CD14-positive monocyte (primary cell): ENCODE measurements around the gene PSENEN. TPM values are rescaled to one million over a fixed set of nuclear protein-coding genes. Genes with fewer than 3 reads are reported as not detected.
A peak's percentile ranks its signal among the peaks of the same experiment; 100 is the strongest.

Experiments used
- DNase-seq, 3 donors: peaks; one replicate each; pipeline ENCODE4 v3.0.0-alpha.2; 2011 to 2022
- H2AFZ ChIP-seq: 2 replicates; pipeline ENCODE4 v1.6.0; 2012; ENCODE audit warnings: mild to moderate bottlenecking, low read depth, low read length, inconsistent platforms; ENCODE audit not compliant: insufficient read depth, poor library complexity, severe bottlenecking
- H3K27ac ChIP-seq, 2 donors: 1 replicate in 1 of 2; 2 replicates in 1 of 2; pipeline ENCODE4 v1.5.1; 2012 to 2013; ENCODE audit warnings: low read length in 2 of 2, control low read depth in 1 of 2, inconsistent platforms in 1 of 2, low read depth in 1 of 2, mild to moderate bottlenecking in 1 of 2
- H3K27me3 ChIP-seq, 2 donors: one replicate each; pipeline versions ENCODE4 v1.6.0 to v1.6.1; 2011 to 2013; ENCODE audit warnings: low read length in 2 of 2; ENCODE audit not compliant: control insufficient read depth in 2 of 2, insufficient read depth in 2 of 2
- H3K36me3 ChIP-seq, 2 donors: replicated peaks in 1 of 2; 1 replicate in 1 of 2; 2 replicates in 1 of 2; pipeline versions ENCODE4 v1.5.1 to v1.6.1; 2012 to 2013; ENCODE audit warnings: low read length in 2 of 2, control low read depth in 1 of 2, inconsistent platforms in 1 of 2, mild to moderate bottlenecking in 1 of 2; ENCODE audit not compliant: insufficient read depth in 2 of 2, control insufficient read depth in 1 of 2
- H3K4me1 ChIP-seq, 2 donors: 1 replicate in 1 of 2; 2 replicates in 1 of 2; pipeline versions ENCODE4 v1.5.1 to v1.6.1; 2012 to 2013; ENCODE audit warnings: low read length in 2 of 2, control low read depth in 1 of 2, inconsistent platforms in 1 of 2, mild to moderate bottlenecking in 1 of 2, moderate library complexity in 1 of 2; ENCODE audit not compliant: insufficient read depth in 2 of 2, control insufficient read depth in 1 of 2
- H3K4me2 ChIP-seq: replicated peaks from 2 replicates; pipeline ENCODE3; 2012; ENCODE audit warnings: low read length, moderate library complexity, mild to moderate bottlenecking; ENCODE audit not compliant: poor library complexity, severe bottlenecking; ENCODE audit errors: extremely low read depth
- H3K4me3 ChIP-seq, 3 experiments: fragments of 200-600 bp in 1 of 3; sonication (generic) in 1 of 3; replicated peaks in 1 of 3; 1 replicate in 2 of 3; 2 replicates in 1 of 3; pipeline ENCODE4 v1.5.1; 2011 to 2013; ENCODE audit warnings: low read length in 3 of 3, mild to moderate bottlenecking in 3 of 3, control low read depth in 2 of 3, low read depth in 2 of 3, inconsistent platforms in 1 of 3, moderate library complexity in 1 of 3
- H3K79me2 ChIP-seq: 2 replicates; pipeline ENCODE4 v1.6.0; 2012; ENCODE audit warnings: mild to moderate bottlenecking, control low read depth, inconsistent platforms, low read length, moderate library complexity; ENCODE audit not compliant: insufficient read depth
- H3K9ac ChIP-seq: 2 replicates; pipeline ENCODE4 v1.6.0; 2017; ENCODE audit warnings: low read length, mild to moderate bottlenecking; ENCODE audit not compliant: insufficient read depth, poor library complexity, severe bottlenecking
- H3K9me3 ChIP-seq, 2 donors: replicated peaks in 1 of 2; 1 replicate in 1 of 2; 2 replicates in 1 of 2; pipeline versions ENCODE4 v1.5.1 to v1.6.1; 2012 to 2013; ENCODE audit warnings: low read length in 2 of 2, control low read depth in 1 of 2; ENCODE audit not compliant: control insufficient read depth in 1 of 2, insufficient read depth in 1 of 2
- H4K20me1 ChIP-seq: 2 replicates; pipeline ENCODE4 v1.6.0; 2012; ENCODE audit warnings: mild to moderate bottlenecking, low read length, control low read depth, moderate library complexity; ENCODE audit not compliant: insufficient read depth
- H3K27ac Mint-ChIP-seq, 7 donors: one replicate each; pipeline ENCODE4 v1.8.0; 2020; ENCODE audit warnings: mild to moderate bottlenecking in 7 of 7, mixed read lengths in 7 of 7, moderate library complexity in 6 of 7, inconsistent platforms in 2 of 7
- H3K27me3 Mint-ChIP-seq, 3 donors: one replicate each; pipeline ENCODE4 v1.8.0; 2021 to 2022; ENCODE audit warnings: low read depth in 3 of 3, mild to moderate bottlenecking in 3 of 3, mixed read lengths in 3 of 3, moderate library complexity in 3 of 3, inconsistent platforms in 1 of 3
- H3K36me3 Mint-ChIP-seq, 2 donors: one replicate each; pipeline ENCODE4 v1.8.0; 2020; ENCODE audit warnings: mixed read lengths in 2 of 2, inconsistent platforms in 1 of 2, mild to moderate bottlenecking in 1 of 2
- H3K4me1 Mint-ChIP-seq: one replicate; pipeline ENCODE4 v1.8.0; 2020; ENCODE audit warnings: mild to moderate bottlenecking, mixed read lengths
- H3K4me3 Mint-ChIP-seq, 2 donors: one replicate each; pipeline ENCODE4 v1.8.0; 2020; ENCODE audit warnings: mild to moderate bottlenecking in 2 of 2, mixed read lengths in 2 of 2, moderate library complexity in 1 of 2
- H3K9me3 Mint-ChIP-seq, 7 donors: one replicate each; pipeline ENCODE4 v1.8.0; 2020 to 2022; ENCODE audit warnings: mixed read lengths in 7 of 7, mild to moderate bottlenecking in 6 of 7, moderate library complexity in 6 of 7, inconsistent platforms in 2 of 7
- WGBS: methylation state at CpG from one replicate; pipeline ENCODE4 v1.1.5; 2013; ENCODE audit warnings: missing lambda C conversion rate; ENCODE audit not compliant: insufficient coverage; 5-methylcytosine and 5-hydroxymethylcytosine counted together
- intact Hi-C, 2 donors: fragments of 100-400 bp; cut with micrococcal nuclease; formaldehyde crosslinking; loops; one replicate each; pipeline versions ENCODE4 v1.15.0 to v1.15.1; 2023
- polyA plus RNA-seq, 3 donors: library from polyadenylated mRNA; depleted of rRNA in 1 of 3; unstranded in 2 of 3; stranded (reverse) in 1 of 3; fragments of 300-500 nt in 2 of 3; fragments of >200 nt in 1 of 3; fragmentation: Illumina TruSeq in 2 of 3; gene quantifications; 1 replicate in 2 of 3; 2 replicates in 1 of 3; pipeline ENCODE4 v1.2.3, GENCODE V29; 2012 to 2021
- TF ChIP-seq, protein P1 (sequence below): fragments of 200-600 bp; IDR thresholded peaks from one replicate; pipeline ENCODE4 v1.8.0; 2022; ENCODE audit warnings: antibody characterized with exemption, mild to moderate bottlenecking

PSENEN gene
- polyA plus RNA-seq, 3 donors: 29.7 to 149 (median 129) TPM

DNA sequence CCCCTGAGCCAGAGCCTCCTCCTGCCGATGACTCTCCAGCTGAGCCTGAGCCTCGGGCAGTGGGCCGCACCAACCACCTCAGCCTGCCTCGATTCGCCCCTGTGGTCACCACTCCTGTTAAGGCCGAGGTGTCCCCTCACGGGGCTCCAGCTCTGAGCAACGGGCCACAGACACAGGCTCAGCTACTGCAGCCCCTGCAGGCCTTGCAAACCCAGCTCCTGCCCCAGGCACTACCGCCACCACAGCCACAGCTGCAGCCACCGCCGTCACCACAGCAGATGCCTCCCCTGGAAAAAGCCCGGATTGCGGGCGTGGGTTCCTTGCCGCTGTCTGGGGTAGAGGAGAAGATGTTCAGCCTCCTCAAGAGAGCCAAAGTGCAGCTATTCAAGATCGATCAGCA, 24.1 kb upstream of the PSENEN start:
- Histone ChIP-seq H2AFZ (no peak overlapping the region), H3K27me3 (no peaks in the 10 kb centered on the region), H3K79me2 (peaks cover 33% of the 10 kb centered on the region), H3K9me3 (no peaks in the 10 kb centered on the region), H4K20me1 (peaks cover 48% of the 10 kb centered on the region), H3K9ac (no peak overlapping the region), H3K4me1 (peaks cover 13 to 27% of the 10 kb centered on the region in 2 donors), H3K4me3 (no peak overlapping the region), H3K36me3 (peaks cover 61 to 70% of the 10 kb centered on the region in 2 donors), H3K27ac (no peak overlapping the region), H3K4me2 (no peak overlapping the region)
- peaks cover 56 to 63% of the 10 kb centered on the region in 2 donors for H3K36me3 Mint-ChIP-seq
- peaks cover 19% of the 10 kb centered on the region for H3K4me1 Mint-ChIP-seq
- peaks cover 0 to 2% (median 1%) of the 10 kb centered on the region in 3 donors for H3K27me3 Mint-ChIP-seq
- H3K9me3 Mint-ChIP-seq: no peaks in the 10 kb centered on the region
- DNase-seq: no peak
- TF ChIP-seq, protein P1, sequence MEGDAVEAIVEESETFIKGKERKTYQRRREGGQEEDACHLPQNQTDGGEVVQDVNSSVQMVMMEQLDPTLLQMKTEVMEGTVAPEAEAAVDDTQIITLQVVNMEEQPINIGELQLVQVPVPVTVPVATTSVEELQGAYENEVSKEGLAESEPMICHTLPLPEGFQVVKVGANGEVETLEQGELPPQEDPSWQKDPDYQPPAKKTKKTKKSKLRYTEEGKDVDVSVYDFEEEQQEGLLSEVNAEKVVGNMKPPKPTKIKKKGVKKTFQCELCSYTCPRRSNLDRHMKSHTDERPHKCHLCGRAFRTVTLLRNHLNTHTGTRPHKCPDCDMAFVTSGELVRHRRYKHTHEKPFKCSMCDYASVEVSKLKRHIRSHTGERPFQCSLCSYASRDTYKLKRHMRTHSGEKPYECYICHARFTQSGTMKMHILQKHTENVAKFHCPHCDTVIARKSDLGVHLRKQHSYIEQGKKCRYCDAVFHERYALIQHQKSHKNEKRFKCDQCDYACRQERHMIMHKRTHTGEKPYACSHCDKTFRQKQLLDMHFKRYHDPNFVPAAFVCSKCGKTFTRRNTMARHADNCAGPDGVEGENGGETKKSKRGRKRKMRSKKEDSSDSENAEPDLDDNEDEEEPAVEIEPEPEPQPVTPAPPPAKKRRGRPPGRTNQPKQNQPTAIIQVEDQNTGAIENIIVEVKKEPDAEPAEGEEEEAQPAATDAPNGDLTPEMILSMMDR: no peak
- 98% methylated on average over 14 of the region's 16 CpGs for WGBS
- intact Hi-C loops: no loop called here
- H3K4me3 Mint-ChIP-seq: no peak overlapping the region
- H3K27ac Mint-ChIP-seq: peak overlapping the region in 1 of 7 donors; percentile 37

DNA sequence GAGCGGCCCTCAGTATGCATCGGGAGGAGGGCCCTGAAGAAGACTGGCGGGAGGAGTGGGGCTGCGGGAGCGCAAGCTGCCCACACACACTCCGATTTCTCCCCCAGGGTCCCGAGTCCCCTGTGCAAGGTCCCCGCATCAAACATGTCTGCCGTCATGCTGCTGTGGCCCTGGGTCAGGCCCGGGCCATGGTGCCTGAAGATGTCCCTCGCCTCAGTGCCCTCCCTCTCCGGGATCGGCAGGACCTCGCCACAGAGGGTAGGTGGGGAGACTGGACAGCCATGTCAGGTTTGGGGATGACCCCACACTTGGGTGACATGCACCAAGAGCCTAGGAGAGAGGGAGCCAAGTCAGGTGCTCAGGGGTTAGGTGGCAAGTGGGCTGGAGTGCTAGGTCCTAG, 23.0 kb upstream of the PSENEN start:
- TF ChIP-seq, protein P1: no peak
- peak overlapping the region in 4 of 7 donors; percentile 32 to 46 (median 36) for H3K27ac Mint-ChIP-seq

More for the DNA sequence above, 23.0 kb upstream of the PSENEN start:
- Mint-ChIP-seq H3K9me3 (no peaks in the 10 kb centered on the region), H3K36me3 (peaks cover 63 to 73% of the 10 kb centered on the region in 2 donors), H3K4me1 (peaks cover 15% of the 10 kb centered on the region), H3K4me3 (peak overlapping the region in 1 of 2 donors; percentile 16), H3K27me3 (peaks cover 0 to 2% (median 1%) of the 10 kb centered on the region in 3 donors)
- DNase-seq: no peak
- WGBS: over 99% methylated on average over 14 of the region's 14 CpGs
- H3K9me3 ChIP-seq: no peaks in the 10 kb centered on the region
- peaks cover 51% of the 10 kb centered on the region for H4K20me1 ChIP-seq
- no peaks in the 10 kb centered on the region for H3K27me3 ChIP-seq
- H2AFZ ChIP-seq: no peak overlapping the region
- no peak overlapping the region for H3K4me2 ChIP-seq
- H3K9ac ChIP-seq: no peak overlapping the region
- H3K4me3 ChIP-seq: no peak overlapping the region
- intact Hi-C loops: no loop called here
- peaks cover 33% of the 10 kb centered on the region for H3K79me2 ChIP-seq
- H3K4me1 ChIP-seq: peaks cover 11 to 18% of the 10 kb centered on the region in 2 donors
- H3K36me3 ChIP-seq: peaks cover 70 to 81% of the 10 kb centered on the region in 2 donors
- no peak overlapping the region for H3K27ac ChIP-seq
